Right hindlimb (tissue), 1 donor: ENCODE data around the gene LRRC36.
A peak's percentile ranks its signal among the peaks of the same experiment; 100 is the strongest.
"Not testable (repeated sequence)": the region's sequence is repeated elsewhere in the genome, so short reads cannot be mapped to it uniquely, and the experiment has no call there.

ENCODE experiments used
- DNase-seq: peaks from one replicate; pipeline ENCODE4 v3.0.0-alpha.2; 2018

Gene LRRC36

DNA sequence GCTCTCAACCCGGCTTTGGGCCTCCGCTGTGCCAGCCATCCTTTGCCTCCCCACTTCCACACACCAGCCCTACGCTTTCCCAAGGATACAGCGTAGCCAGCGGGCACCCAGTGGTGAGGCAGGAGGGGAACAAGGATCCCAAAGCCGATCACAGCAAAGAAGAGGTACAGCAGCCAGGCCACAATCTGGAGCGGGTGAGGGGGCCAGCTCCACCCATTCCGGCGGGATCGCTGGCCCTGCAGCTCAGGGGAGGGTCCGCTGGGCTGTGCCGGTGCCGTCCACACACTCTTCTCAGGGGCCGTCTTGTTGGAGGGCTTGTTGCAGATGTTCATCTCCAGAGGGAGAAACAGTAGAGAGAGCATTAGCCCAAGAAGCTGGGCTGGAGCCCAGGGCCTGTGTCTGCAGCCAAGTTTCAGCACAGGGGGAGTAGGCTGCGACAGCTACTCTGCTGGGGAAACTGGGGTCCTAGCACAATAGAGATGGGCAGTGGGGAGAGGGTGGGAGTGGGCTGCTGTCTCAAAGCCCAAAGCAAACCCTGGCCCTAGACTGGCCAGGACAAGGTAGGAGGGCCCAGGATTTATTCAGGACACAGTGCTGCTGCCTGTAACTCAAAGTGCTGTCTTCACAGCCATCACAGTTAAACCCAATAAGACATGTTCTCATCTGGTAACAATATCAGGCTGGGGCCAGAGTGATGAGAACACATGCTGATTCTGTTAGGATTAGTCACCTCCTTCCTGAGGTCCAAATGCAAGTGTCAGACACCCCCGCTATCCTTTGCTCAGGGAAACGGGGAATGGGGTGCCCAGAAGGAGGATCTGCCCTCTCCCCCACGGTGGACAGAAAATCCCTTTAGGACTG, 79.7 kb downstream of the LRRC36 start:
- DNase-seq: peak; percentile 84

DNA sequence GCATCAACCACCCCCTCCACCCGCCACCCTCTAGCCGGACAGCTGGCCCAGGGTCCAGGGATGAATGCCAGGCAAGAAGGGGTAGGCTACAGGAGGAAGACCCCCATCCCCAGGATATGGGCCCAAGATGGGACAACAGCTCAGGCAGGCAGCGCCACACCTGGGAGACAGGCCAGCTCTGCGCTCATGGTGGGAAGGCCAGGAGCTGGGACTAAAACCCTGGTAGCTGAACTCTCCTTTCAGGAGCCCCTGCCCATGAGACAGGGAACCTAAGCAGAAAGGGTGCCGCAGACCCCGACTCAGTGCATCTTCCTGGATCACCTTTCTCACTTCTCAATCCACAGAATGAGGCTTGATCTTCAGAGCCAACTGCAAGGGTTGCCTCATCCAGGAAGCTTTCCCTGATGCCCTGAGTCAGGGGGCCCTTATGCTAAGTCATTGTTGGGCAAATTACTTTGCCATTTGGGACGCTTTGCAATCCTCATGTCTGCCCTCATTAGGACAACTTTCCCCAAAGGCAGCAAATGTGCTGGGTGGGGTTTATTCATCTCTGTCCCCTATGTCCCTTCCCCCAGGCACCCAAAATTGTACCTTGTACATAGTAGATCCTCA, 80.7 kb downstream of the LRRC36 start:
- no peak for DNase-seq

- no peak for DNase-seq
Observed at GRCh38 chr16:67407788-67408452, 81.3 kb downstream of the LRRC36 start.

DNA sequence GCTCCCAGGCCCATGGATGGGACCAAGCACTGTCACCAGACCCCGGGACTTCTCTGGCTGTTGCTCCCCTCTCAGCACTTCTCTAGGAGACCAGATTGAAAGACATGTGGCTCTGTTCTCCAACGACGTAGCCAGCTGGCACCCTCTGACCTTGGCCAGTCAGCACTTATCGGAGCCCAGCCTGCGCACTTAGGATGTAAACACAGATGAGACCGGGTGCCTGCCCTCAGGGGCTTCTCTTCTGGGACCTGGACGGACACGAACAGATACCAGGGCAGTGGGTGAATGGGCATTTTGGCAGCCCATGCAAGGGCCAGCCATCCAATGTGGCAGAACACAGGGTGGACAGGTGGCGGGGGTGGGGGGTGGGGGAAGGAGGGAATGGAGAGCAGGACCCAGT, 83.0 kb downstream of the LRRC36 start:
- DNase-seq: no peak

GRCh38 chr16:67411339-67411738, 84.7 kb downstream of the LRRC36 start:
- no peak for DNase-seq

DNA sequence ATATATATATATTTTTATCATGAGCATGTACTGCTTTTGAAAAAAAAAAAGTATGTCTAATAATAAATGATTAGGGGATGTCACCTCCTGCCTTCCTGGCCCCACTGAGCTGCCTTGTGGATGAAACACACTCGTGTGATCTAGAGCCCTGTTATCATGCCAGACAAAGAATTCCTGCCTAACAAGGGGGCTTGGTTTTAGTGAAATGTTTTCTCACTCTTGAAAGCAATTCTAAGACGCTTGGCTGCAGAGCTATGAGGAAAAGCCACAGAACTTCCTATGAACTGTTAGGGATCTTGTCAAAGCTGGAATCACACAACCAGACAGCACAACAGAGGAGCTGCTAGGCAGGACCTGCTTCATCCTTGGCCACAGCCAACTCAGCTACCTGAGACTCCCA, 85.7 kb downstream of the LRRC36 start:
- no peak for DNase-seq

DNA sequence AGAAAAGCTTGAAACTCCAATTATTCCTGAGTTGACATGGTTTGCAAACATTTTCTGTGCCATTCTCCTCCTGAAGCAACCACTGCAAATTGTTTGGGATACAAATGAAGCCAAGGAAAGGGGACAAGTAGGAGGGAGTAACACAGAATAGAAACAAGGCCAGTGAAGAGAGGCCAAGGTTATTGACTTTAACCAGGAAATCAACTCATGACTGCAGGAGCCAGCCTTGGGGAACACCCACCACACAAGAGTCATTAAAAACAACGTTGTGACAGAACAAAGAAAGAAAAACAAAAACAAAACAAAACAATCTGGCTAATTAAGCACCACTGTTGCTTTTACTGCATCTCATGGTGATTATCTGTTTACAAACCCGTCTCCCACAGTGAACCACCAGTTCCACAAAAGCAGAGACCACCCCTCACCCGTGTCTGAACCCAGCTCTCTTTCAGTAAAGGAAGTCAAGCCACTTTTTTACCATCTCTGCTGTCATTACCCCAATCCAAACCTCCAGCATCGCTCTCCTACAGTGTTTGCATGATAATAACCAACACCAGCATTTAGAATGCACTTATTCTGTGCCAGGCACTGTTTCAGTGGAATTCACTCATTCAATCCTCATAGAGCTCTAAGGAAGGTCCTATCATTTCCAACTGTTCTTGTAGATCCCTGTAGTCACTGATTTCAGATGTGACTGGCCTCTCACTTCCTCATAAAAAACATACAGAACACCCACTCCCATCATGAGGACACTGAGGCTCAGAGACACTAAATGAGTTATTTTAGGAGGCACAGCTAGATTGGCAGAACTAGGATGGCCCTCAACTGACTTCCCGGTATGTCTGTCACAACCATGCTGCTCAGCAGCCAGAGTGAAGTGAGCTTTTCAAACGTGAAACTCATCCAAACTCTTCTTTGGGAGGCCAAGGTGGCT, 87.6 kb downstream of the LRRC36 start:
- DNase-seq: no peak

DNA sequence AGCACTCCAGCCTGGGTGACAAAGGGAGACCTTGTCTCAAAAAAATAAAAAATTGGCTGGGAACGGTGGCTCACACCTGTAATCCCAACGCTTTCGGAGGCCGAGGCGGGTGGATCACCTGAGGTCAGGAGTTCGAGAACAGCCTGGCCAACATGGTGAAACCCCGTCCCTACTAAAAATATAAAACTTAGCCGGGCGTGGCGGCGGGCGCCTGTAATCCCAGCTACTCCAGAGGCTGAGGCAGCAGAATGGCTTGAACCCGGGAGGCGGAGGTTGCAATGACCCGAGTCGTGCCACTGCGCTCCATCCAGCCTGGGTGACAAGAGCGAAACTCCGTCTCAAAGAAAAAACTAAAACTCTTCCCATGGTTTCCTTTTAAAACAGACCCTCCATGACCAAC, 88.8 kb downstream of the LRRC36 start:
- DNase-seq: not testable (repeated sequence)

GRCh38 chr16:67415872-67416793, 89.5 kb downstream of the LRRC36 start, which contains the start of gene ZDHHC1:
Gene ZDHHC1 (minus strand): TSS chr16:67416477. CDS start chr16:67407775, 8,702 bp downstream.
- DNase-seq: peak; percentile 88

DNA sequence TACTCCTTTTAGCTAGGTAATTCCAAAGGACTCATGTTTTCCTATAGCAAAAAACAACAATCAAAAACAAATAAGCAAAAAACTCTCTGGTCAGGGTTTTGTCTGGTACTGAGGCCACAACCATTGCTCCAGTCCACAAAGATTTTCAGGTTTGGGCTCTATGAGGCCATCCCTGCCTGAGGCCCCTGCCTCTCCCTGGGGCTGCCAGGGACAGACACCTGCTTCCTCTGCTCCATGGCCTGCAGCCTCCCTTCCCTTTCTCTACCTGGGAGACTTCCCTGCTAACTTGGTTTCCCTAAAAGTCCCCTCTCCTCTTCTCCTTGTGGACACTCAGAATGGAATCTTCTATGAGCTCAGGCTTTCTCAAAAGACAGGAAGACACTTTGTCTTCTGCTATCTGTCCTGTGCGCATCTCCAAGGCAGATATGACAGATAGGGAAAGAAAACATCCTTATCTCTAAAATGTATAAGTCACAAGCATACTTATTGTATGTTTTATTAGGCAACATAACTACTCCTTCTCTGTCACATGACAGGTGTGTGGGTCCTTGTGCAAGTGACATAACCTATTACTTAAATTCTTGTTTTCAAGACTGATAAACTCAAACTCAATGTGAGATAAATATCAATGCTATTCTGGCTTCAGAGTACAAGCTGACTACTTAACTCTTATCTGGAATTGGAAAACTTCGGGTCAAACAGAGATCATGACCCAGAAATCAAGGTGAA, 90.9 kb downstream of the LRRC36 start:
- DNase-seq: no peak

GRCh38 chr16:67419502-67419901, 92.9 kb downstream of the LRRC36 start:
- DNase-seq: no peak

DNA sequence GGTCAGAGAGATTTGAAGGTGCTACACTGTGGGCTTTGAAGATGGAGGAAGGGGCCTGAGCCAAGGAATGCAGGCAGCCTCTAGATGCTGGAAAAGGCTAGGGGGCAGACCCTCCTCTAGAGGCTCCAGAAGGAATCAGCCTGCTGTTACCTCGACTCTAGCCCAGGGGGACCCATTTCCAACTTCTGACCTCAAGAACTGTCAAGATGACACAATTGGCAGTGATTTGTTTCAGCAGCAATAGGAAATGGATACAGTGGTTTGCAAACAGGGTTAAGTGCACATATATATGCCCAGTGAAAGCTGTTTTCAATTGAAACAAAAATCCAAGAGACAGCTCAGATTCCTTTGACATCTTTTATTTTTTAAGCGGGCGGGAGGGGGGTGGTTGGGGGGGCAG, 93.3 kb downstream of the LRRC36 start:
- DNase-seq: no peak

DNA sequence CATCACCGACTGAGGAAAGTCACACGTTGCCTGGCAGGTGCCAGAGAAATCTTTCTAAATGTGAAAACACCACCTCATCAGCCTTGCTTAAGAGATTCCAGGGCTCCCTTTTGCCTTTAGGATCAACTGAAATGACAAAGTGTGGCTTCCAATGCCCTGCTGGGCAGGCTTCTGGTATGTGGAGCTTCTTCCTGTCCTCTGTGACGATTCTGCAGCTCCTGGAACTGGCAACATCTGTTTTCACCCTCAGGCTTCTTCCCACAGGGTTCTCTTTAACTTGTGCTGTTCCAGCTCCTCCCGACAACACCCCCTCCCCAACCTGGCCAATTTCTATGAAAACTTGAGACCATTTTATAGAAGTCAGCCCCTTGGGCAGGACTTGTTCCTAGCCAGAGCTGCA, 94.4 kb downstream of the LRRC36 start:
- no peak for DNase-seq

- no peak for DNase-seq
Observed at GRCh38 chr16:67423015-67423414, 96.4 kb downstream of the LRRC36 start.

DNA sequence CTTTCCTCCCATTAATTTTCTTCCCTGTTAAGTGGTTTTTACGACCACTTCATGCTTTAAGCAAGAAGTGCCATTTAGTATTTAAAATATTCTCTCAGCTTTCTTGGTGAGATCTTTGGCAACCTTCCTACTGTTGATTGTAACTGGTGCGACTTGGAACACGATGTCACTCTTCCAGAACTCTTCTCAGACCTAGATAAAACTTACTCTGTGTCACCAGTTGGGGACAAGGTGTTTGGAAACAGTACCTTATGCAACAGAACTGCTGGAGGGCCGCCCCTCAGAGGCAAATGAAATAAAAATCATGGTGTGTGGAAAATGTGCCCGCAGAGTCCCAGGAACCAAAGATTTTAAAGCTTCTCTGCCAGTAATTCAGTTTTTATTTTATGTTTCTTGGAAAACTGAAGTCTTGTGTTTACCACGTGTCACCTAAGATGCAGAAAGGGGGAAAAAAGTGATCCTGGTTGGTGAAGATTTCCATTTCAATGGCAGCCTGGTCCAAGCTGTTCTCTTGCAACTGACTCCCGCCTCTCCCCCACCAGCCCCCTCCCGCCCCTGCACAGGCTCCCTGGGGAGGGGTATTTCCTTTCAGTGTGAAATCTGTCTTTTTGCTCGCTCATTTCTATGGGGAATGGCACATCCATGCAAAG, 97.1 kb downstream of the LRRC36 start:
- no peak for DNase-seq

DNA sequence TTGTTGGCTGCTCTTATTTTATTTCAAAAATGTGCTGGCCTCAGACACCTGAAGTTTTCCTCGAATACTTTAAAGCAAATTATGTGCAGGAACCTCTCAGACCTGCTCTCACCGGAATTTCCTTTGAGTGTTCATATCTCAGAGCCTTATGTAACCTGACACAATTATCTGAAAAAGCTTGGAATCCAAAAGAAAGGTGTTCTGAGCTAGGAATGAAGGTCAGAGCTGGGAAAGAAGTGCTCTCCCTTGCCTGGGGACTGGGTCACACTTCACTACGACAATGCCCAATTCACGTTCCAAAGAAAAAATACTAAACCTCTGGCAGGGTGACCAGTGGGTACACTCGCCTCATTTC, 97.6 kb downstream of the LRRC36 start:
- no peak for DNase-seq

DNA sequence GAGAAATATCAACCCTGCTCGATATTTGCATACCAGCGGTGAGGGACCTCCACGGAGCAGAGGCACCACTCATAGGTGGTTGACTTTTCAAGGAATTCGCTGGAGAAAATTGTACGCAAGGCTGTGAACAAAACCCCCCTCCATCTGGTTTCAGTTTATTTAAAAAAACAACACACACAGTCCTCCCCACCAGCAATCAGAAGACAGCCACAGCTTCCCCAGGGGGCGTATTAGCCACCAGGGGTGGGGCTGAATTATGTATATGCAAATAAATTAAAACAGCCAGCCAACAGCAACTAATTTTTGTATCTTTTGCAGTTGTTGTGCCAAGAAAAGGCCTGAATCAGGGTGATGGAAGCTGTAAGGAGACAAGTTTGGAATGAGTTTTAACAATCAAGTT, 98.4 kb downstream of the LRRC36 start:
- DNase-seq: no peak

DNA sequence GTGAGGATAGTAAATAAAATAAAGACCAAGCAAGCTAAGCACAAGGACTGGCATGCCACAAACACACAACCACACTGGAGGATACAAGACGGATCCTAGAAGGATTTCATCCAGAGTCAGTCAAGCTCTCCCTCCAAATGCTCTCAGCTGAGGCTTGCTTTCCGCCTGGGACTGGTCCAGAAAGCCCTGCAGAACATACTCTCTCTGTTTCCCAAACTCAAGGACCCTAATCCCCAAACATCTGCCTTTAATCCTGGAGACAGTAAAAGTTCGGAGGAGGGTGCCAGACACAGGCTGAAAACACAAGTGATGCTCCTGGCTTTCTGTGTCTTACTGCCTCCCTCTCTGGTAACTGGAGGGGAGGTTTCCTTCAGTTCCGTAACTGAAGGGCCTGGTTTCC, 99.0 kb downstream of the LRRC36 start:
- no peak for DNase-seq

GRCh38 chr16:67426022-67426421, 99.4 kb downstream of the LRRC36 start:
- no peak for DNase-seq

DNA sequence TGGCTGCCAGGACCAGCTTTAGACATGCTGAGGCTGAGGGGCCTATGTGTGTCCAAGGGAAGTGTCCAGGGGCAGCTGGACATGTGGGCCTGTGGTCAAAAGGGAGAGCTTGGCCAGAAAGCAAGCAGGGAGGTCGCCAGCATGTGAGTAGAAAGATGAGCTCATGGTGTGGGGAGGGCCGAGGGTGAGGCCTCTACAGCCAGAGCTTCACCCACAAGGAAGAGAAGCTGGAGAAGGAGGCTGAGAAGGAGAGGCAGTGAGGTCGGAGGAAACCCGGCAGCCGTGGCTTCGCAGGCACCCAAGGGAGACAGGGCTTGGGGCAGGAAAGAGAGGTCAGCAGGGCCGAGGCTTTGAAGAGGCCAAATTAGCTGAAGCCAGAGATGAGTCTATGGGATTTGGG, 100.3 kb downstream of the LRRC36 start:
- no peak for DNase-seq
